Activated CD8-positive, alpha-beta memory T cell treated with anti-CD3 and anti-CD28 coated beads for 36 hours (primary cell): ENCODE measurements around the gene TADA1. TPM values are rescaled to one million over a fixed set of nuclear protein-coding genes. Genes with fewer than 3 reads are reported as not detected.

ENCODE experiments used
- CTCF ChIA-PET: fragments of 350-600 bp; sonication (Branson Sonifier 250); formaldehyde crosslinking; loops from one replicate; lab custom pipeline; 2021; ENCODE audit warnings: antibody characterized with exemption; lab: Charles Lee
- POLR2A ChIA-PET: fragments of 350-600 bp; sonication (Branson Sonifier 250); formaldehyde crosslinking; loops from one replicate; lab custom pipeline; 2021; ENCODE audit warnings: antibody characterized with exemption; lab: Charles Lee
- total RNA-seq, 2 experiments: library from RNA; stranded (reverse); gene quantifications; one replicate each; pipeline ENCODE4 v1.2.3, GENCODE V29; 2021

Gene TADA1
- total RNA-seq, 2 experiments from 2014 or later = 18.2 to 18.7 TPM

- POLR2A ChIA-PET = no interaction called here
- CTCF ChIA-PET = no interaction called here
Observed at GRCh38 chr1:166814611-166815010, 61.5 kb downstream of the TADA1 start.

- CTCF ChIA-PET = no interaction called here
- POLR2A ChIA-PET = no interaction called here
Observed at GRCh38 chr1:166813508-166814223, 62.4 kb downstream of the TADA1 start.

DNA sequence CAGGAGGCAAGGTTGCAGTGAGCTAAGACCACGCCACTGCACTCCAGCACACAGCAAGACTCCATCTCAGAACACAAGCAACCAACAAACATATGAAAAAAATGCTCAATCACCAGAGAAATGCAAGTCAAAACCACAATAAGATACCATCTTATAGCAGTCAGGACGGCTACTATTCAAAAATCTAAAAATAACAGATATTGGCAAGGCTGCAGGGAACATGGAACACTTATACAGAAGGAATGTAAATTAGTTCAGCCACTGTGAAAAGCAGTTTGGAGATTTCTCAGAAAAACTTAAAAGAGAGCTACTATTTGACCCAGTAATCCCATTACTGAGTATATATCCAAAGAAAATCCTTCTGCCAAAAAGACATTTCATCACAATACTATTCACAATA is 64.4 kb downstream of the TADA1 start:
- POLR2A ChIA-PET = no interaction called here
- CTCF ChIA-PET = no interaction called here

DNA sequence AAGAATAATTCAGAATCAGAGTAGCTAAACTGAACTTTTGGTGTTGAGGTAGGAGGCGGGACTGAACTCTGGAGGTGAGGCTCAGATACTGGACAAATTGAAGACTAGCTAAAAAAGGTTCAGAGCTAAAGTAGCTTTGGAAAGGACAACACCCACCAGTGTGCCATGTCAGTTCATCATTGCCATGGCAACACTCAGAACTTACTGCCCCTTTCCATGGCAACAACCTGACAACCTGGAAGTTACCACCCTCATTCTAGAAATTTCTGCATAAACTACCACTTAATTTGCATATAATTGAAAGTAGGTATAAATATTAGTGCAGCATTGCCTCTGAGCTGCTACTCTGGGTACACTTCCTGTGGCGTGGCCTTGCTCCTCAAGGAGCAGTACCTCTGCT is 67.1 kb downstream of the TADA1 start:
- ChIA-PET POLR2A (no interaction called here), CTCF (no interaction called here)

Other genes starting within 250 kb of the TADA1 start
- 10 to 100 TPM; 66.9 to 68.1 TPM for gene POGK, start 36.8 kb downstream of the TADA1 start, total RNA-seq
- gene ILDR2, start 99.3 kb upstream of the TADA1 start, total RNA-seq = 1 to 10 TPM; 4.9 to 5.9 TPM
- under 1 TPM in 1 of 2 experiments, not detected in 1; 0.13 TPM for gene MAEL, start 113.0 kb upstream of the TADA1 start, total RNA-seq
- under 1 TPM in 1 of 2 experiments, not detected in 1; 0.06 TPM for gene GPA33, start 214.1 kb upstream of the TADA1 start, total RNA-seq
- not detected for gene STYXL2, start 217.8 kb upstream of the TADA1 start, total RNA-seq